D721Med (cell line): ENCODE data around the gene ANK2.

Experiments
- DNase-seq: peaks from one replicate; pipeline ENCODE4 v3.0.0; 2011; ENCODE audit warnings: low spot score; ENCODE audit not compliant: insufficient read length
- FAIRE-seq: peaks from 2 replicates; lab custom pipeline; 2011; peaks lifted over from hg19 to GRCh38; lab: Jason Lieb, UNC
- CTCF ChIP-seq: IDR thresholded peaks from 2 replicates; pipeline ENCODE4 v1.5.1; 2012; ENCODE audit warnings: mild to moderate bottlenecking, control low read depth; ENCODE audit not compliant: insufficient read depth; ENCODE audit errors: missing control alignments

Gene ANK2

GRCh38 chr4:113209153-113209552 is 159.7 kb downstream of the ANK2 start:
- DNase-seq (no peak), FAIRE-seq (no peak)

GRCh38 chr4:113209652-113210320 is 160.3 kb downstream of the ANK2 start:
- DNase-seq = no peak
- no peak for FAIRE-seq
- TF ChIP-seq CTCF = no peak

More at GRCh38 chr4:113209153-113209552, 159.7 kb downstream of the ANK2 start:
- no peak for TF ChIP-seq CTCF

- FAIRE-seq (no peak), DNase-seq (no peak)
- TF ChIP-seq CTCF = no peak
Measured at GRCh38 chr4:113212613-113213012, 163.2 kb downstream of the ANK2 start.

- TF ChIP-seq CTCF = no peak
- FAIRE-seq (no peak), DNase-seq (no peak)
Measured at GRCh38 chr4:113221990-113222389, 172.5 kb downstream of the ANK2 start.

- FAIRE-seq (no peak), DNase-seq (no peak)
- no peak for TF ChIP-seq CTCF
Measured at GRCh38 chr4:113222471-113222870, 173.0 kb downstream of the ANK2 start.

GRCh38 chr4:113223001-113223400 is 173.5 kb downstream of the ANK2 start:
- DNase-seq = no peak
- no peak for TF ChIP-seq CTCF
- FAIRE-seq = no peak

- no peak for TF ChIP-seq CTCF
- DNase-seq (no peak), FAIRE-seq (no peak)
Measured at GRCh38 chr4:113232194-113232593, 182.7 kb downstream of the ANK2 start.
